Measurements from ENCODE around the gene ODF2. TPM values are rescaled to one million over a fixed set of nuclear protein-coding genes. Genes with fewer than 3 reads are reported as not detected.
A peak's percentile ranks its signal among the peaks of the same experiment; 100 is the strongest.

Gene ODF2
- total and polyA plus RNA-seq, 2 of the 13 experiments (the other 11 are each of a cell fraction or from before 2014, with no cell fraction given) = 9.8 to 31.3 TPM

- TF ChIP-seq LRRFIP1 (CRISPR knock-in tag; conservative IDR thresholded peaks at IDR 0.05) (no peak), ZNF34 (CRISPR knock-in tag; IDR thresholded peaks at IDR 0.05; ENCODE audit: borderline replicate concordance) (no peak), PATZ1 (CRISPR knock-in tag; IDR thresholded peaks at IDR 0.05) (peak; percentile 32; the same call in 1 of the 2 replicates), ZNF687 (CRISPR knock-in tag; IDR thresholded peaks at IDR 0.05) (0 out of 2 replicates have a peak, but pooled peaks have one; percentile 19), KDM1A (CRISPR knock-in tag; IDR thresholded peaks at IDR 0.05) (no peak), ZBTB25 (CRISPR knock-in tag; IDR thresholded peaks at IDR 0.05) (0 out of 2 replicates have a peak, but pooled peaks have one; percentile 22), THYN1 (CRISPR knock-in tag; IDR thresholded peaks at IDR 0.05; ENCODE audit: borderline replicate concordance, low read depth) (no peak), ZBTB20 (CRISPR knock-in tag; IDR thresholded peaks at IDR 0.05; ENCODE audit: borderline replicate concordance, low read depth) (no peak), HINFP (CRISPR knock-in tag; IDR thresholded peaks at IDR 0.05; ENCODE audit: low read depth) (no peak), STAG1 (CRISPR knock-in tag; IDR thresholded peaks at IDR 0.05) (peak; percentile 89), NR2F6 (IDR thresholded peaks at IDR 0.05) (no peak), NR2F6 (CRISPR knock-in tag; IDR thresholded peaks at IDR 0.05) (no peak), ELF3 (CRISPR knock-in tag; IDR thresholded peaks at IDR 0.05) (peak; percentile 67)
Observed at GRCh38 chr9:128412120-128412790, 43.6 kb upstream of the ODF2 start (continued).

Measured in HepG2 (cell line).